ENCODE measurements around the gene CDYL.

GRCh38 chr6:4925580-4925979 is 149.4 kb downstream of the CDYL start:
- TF ChIP-seq CTCF (IDR thresholded peaks at IDR 0.05; ENCODE audit: insufficient read depth, low read length, poor library complexity, severe bottlenecking) (no peak), EZH2phosphoT487 (conservative IDR thresholded peaks at IDR 0.05; ENCODE audit: low read length) (no peak)

All from SU-DHL-6 (cell line).